Gastroesophageal sphincter (tissue), 4 donors: ENCODE results near the gene PGP. TPM values are rescaled to one million over a fixed set of nuclear protein-coding genes. Genes with fewer than 3 reads are reported as not detected.

Source experiments
- ATAC-seq: fragments of 150-250 bp; one replicate; pipeline ENCODE4 v1.9.1; 2016; ENCODE audit warnings: mild to moderate bottlenecking, moderate library complexity
- H3K27ac ChIP-seq, 4 donors: fragments of 200-600 bp; sonication (generic) in 3 of 4; 1 replicate in 3 of 4; 2 replicates in 1 of 4; pipeline ENCODE4 v1.5.1; 2016 to 2019
- H3K27me3 ChIP-seq: fragments of 200-600 bp; sonication (generic); one replicate; pipeline ENCODE4 v1.5.1; 2019
- H3K36me3 ChIP-seq, 2 donors: fragments of 200-600 bp; sonication (generic); one replicate each; pipeline ENCODE4 v1.5.1; 2019; ENCODE audit warnings: control low read depth in 1 of 2
- H3K4me1 ChIP-seq, 3 donors: fragments of 200-600 bp; sonication (generic); 1 replicate in 2 of 3; 2 replicates in 1 of 3; pipeline ENCODE4 v1.5.1; 2016 to 2019; ENCODE audit warnings: control low read depth in 2 of 3
- H3K4me3 ChIP-seq, 2 donors: fragments of 200-600 bp; sonication (generic); one replicate each; pipeline ENCODE4 v1.5.1; 2019; ENCODE audit warnings: mild to moderate bottlenecking in 1 of 2, moderate library complexity in 1 of 2
- H3K9me3 ChIP-seq, 3 donors: fragments of 200-600 bp; sonication (generic); one replicate each; pipeline ENCODE4 v1.5.1; 2017 to 2019; ENCODE audit warnings: control low read depth in 2 of 3
- CTCF ChIP-seq, 4 experiments: fragments of 200-600 bp in 2 of 4; fragments of 450-650 bp in 2 of 4; sonication (generic) in 1 of 4; IDR thresholded peaks; one replicate each; pipeline ENCODE4 v1.5.1; 2017 to 2019; ENCODE audit warnings: antibody characterized with exemption in 4 of 4, mild to moderate bottlenecking in 2 of 4, moderate library complexity in 2 of 4
- EP300 ChIP-seq: sonication (generic); formaldehyde crosslinking; IDR thresholded peaks from one replicate; pipeline ENCODE4 v1.6.1; 2017; ENCODE audit warnings: antibody characterized with exemption, mild to moderate bottlenecking
- POLR2A ChIP-seq, 2 donors: fragments of 450-650 bp; IDR thresholded peaks; one replicate each; pipeline ENCODE4 v1.6.1; 2017; ENCODE audit warnings: antibody characterized with exemption in 2 of 2, mild to moderate bottlenecking in 2 of 2, moderate library complexity in 1 of 2
- POLR2AphosphoS5 ChIP-seq: sonication (generic); formaldehyde crosslinking; IDR thresholded peaks from one replicate; pipeline ENCODE4 v1.6.1; 2017; ENCODE audit warnings: antibody characterized with exemption
- WGBS, 2 donors: methylation state at CpG; one replicate each; pipeline ENCODE4 v1.1.5; 2018; ENCODE audit warnings: low coverage in 1 of 2; 5-methylcytosine and 5-hydroxymethylcytosine counted together
- total RNA-seq, 4 donors: library from RNA; depleted of rRNA; stranded (reverse); fragments of >200 nt; gene quantifications; one replicate each; pipeline ENCODE4 v1.1.0, GENCODE V29; 2016

PGP gene
- total RNA-seq, 4 donors from 2014 or later, result 7.6 to 17.3 (median 12.5) TPM

- Histone ChIP-seq H3K27me3 (peaks cover 12% of the 10 kb centered on the region), H3K4me3 (no peak overlapping the region), H3K4me1 (peaks cover 0 to 6% (median 0%) of the 10 kb centered on the region in 3 donors), H3K27ac (no peak overlapping the region), H3K36me3 (peaks cover 0 to 73% of the 10 kb centered on the region in 2 donors), H3K9me3 (no peaks in the 10 kb centered on the region)
- WGBS, 2 donors, result no CpG with 5 or more reads among the region's 23 CpGs
- no peak for ATAC-seq
- TF ChIP-seq EP300 (no peak), CTCF (IDR thresholded peaks at IDR 0.05) (no peak), POLR2A (IDR thresholded peaks at IDR 0.05) (no peak), POLR2AphosphoS5 (no peak)
Measured at GRCh38 chr16:2176047-2176446, 38.6 kb downstream of the PGP start.

- no peak overlapping the region for H3K27ac ChIP-seq
- ATAC-seq, result no peak
- H3K36me3 ChIP-seq, result peaks cover 0 to 79% of the 10 kb centered on the region in 2 donors
- peaks cover 0 to 6% (median 0%) of the 10 kb centered on the region in 3 donors for H3K4me1 ChIP-seq
- peaks cover 12% of the 10 kb centered on the region for H3K27me3 ChIP-seq
- no peak for TF ChIP-seq CTCF (IDR thresholded peaks at IDR 0.05)
- TF ChIP-seq POLR2AphosphoS5, result no peak
- no peak for TF ChIP-seq POLR2A (IDR thresholded peaks at IDR 0.05)
- TF ChIP-seq EP300, result no peak
- WGBS, 2 donors, result no CpG with 5 or more reads among the region's 10 CpGs
- H3K9me3 ChIP-seq, result no peaks in the 10 kb centered on the region
- H3K4me3 ChIP-seq, result no peak overlapping the region
Measured at GRCh38 chr16:2175454-2175853, 39.2 kb downstream of the PGP start.

DNA sequence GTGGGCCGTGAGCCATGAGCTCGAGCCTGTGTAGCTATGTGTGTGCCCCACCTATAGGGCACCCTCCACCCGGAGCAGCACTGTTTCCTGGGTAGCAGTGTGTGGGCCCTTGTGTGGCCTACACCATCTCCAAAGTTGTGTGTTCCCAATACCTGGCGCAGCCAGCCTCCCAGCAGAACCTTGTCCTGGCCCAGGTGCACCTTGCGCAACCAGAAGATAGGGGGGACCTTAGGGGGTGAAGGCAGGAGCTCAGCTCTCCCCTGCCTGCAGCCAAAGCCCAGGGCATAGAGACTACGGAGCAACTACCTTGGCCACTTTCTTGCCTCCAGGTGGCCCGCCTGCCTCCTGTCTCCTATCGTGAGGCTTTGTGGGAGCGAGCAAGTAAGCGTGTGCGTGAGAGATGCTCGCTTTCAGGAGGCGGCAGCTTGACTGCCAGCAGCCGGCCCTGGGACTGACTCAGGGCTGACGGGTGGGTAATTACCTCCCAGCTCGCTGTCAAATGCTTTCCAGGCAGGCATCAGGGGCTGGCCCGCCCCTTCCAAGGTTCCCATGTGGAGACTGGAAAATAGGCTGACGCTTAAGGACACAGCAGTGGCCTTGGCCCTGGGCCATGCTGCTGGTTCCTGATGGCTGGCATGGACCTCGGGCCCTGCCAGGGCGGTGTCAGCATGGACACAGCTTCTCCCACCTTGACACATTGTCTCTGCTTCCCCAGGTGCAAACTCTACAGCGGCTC is 40.1 kb downstream of the PGP start:
- Histone ChIP-seq H3K4me1 (peaks cover 0 to 9% (median 0%) of the 10 kb centered on the region in 3 donors), H3K27ac (no peak overlapping the region), H3K9me3 (no peaks in the 10 kb centered on the region), H3K27me3 (peaks cover 10% of the 10 kb centered on the region), H3K4me3 (no peak overlapping the region), H3K36me3 (peaks cover 0 to 88% of the 10 kb centered on the region in 2 donors)
- no peak for ATAC-seq
- WGBS, 2 donors, result no CpG with 5 or more reads among the region's 21 CpGs
- TF ChIP-seq POLR2A (IDR thresholded peaks at IDR 0.05), result no peak
- no peak for TF ChIP-seq POLR2AphosphoS5
- no peak for TF ChIP-seq CTCF (IDR thresholded peaks at IDR 0.05)
- no peak for TF ChIP-seq EP300

GRCh38 chr16:2173916-2174315 is 40.7 kb downstream of the PGP start:
- H3K36me3 ChIP-seq, result peaks cover 0 to 95% of the 10 kb centered on the region in 2 donors
- H3K4me1 ChIP-seq, result peaks cover 0 to 15% (median 0%) of the 10 kb centered on the region in 3 donors
- 60% methylated on average over 1 of the region's 4 CpGs; no CpG with 5 or more reads in 1 of the 2 donors for WGBS, 2 donors
- no peaks in the 10 kb centered on the region for H3K9me3 ChIP-seq
- H3K27me3 ChIP-seq, result peaks cover 6% of the 10 kb centered on the region
- H3K4me3 ChIP-seq, result no peak overlapping the region
- ATAC-seq, result no peak
- H3K27ac ChIP-seq, result no peak overlapping the region
- TF ChIP-seq CTCF (IDR thresholded peaks at IDR 0.05) (no peak), POLR2AphosphoS5 (no peak), EP300 (no peak), POLR2A (IDR thresholded peaks at IDR 0.05) (no peak)

- H3K27ac ChIP-seq, result no peak overlapping the region
- H3K36me3 ChIP-seq, result peaks cover 0 to 100% of the 10 kb centered on the region in 2 donors
- TF ChIP-seq POLR2A (IDR thresholded peaks at IDR 0.05) (no peak), CTCF (IDR thresholded peaks at IDR 0.05) (no peak), EP300 (no peak), POLR2AphosphoS5 (no peak)
- no CpG with 5 or more reads among the region's 14 CpGs for WGBS, 2 donors
- H3K4me1 ChIP-seq, result peaks cover 0 to 11% (median 0%) of the 10 kb centered on the region in 3 donors
- H3K9me3 ChIP-seq, result no peaks in the 10 kb centered on the region
- no peak overlapping the region for H3K4me3 ChIP-seq
- peaks cover 4% of the 10 kb centered on the region for H3K27me3 ChIP-seq
- no peak for ATAC-seq
Measured at GRCh38 chr16:2173366-2173765, 41.3 kb downstream of the PGP start.
